Stimulated activated CD4-positive, alpha-beta T cell treated with anti-CD3 and anti-CD28 coated beads, Interleukin-4, amount 100 ng/mL, for 1 hour (primary cell): ENCODE data around the gene ZNF648.
"Not testable (repeated sequence)": the region's sequence is repeated elsewhere in the genome, so short reads cannot be mapped to it uniquely, and the experiment has no call there.

Experiments
- DNase-seq: peaks from one replicate; pipeline ENCODE4 v3.0.0-alpha.2; 2020

Gene ZNF648

DNA sequence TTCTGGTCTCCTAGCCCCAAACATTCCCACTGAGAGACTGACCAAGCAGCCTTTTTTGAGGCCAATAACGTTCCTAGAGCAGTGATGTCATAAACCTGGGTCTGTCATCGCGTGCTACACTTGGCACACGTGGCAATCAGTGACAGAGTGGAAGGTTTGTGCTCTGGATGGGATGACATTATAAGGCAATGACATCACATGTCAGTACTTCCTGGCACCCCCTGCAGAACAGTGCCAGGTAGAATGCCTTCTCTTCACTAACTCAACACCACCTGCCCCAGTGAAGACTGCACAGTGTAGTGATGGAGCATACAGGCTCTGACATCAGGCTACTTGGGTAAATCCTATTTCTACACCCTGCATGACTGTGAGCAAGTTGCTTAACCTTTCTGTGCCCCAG lies 5.4 kb upstream of the ZNF648 start:
- DNase-seq, result no peak

DNA sequence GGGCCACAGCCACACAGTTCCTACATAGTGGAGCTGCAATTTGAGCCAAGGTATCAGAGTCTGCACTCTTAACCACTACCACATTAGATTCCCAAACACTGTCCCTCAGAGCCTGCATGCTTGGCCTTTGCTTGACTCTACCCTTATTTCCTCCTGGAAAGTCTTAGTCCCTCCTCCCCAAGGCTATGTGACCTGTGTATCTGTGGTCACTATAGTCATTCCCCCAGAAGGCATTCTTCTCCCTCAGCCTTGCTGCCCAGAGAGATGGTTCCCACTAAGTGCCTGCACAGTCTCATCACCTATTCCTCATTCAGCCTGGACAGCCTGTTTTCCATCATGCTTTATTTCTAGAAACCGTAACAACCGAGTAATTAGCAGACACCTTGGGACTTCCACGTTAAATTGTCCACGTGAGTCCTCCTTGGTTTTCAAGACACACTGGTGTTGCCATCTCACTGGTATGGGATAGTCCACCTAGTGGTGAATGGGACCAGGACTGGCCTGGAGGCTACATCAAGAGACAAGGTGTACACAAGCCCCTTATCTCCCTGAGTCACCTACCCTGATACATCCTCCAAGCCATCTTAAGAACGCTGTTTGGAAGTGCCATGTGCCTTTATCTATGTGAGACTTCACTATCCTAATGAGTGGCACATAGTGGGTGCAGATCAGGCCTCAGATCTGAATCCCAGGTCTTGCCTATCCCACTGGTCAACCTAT lies 3.8 kb upstream of the ZNF648 start:
- no peak for DNase-seq

DNA sequence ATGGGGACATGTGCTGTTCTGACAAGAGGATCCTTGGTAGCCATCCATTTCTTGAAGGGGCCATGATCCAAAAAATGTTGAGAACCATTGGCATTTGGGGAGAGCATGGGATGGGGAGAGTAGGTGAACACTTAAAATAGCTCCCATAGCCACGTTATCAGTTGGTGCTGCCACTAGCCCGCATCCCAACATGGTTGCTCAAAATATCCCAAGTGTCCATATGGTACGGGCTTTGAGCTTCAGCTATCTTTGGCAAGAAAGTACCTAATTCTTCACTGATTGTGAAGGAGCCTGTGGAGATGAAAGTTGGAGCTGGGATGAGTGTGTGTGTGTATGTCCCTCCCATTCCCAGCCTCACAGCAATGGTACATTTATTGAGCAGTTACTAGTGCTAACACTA lies 3.1 kb upstream of the ZNF648 start:
- DNase-seq, result no peak

GRCh38 chr1:182062223-182062622 lies 711 bp upstream of the ZNF648 start:
- DNase-seq, result no peak

DNA sequence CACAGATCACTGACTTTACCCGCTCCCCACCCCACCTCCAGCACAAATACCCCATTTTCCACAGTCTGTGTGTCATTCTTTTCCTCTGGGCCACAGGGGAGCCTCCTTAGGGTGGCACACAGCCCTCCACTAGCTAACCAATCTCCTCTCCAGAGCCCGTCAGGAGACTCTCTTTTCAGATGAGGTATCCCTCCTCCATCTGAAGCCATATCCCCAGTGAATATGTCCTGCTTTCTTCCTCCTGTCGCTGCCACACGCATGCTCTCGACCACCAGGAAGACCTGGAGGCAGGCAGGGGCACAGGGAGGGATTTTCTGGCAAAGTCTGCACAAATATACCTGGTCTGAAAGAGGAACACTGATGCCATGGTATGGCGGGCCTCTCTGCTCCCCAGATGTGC lies 635 bp downstream of the ZNF648 start:
- DNase-seq, result no peak

DNA sequence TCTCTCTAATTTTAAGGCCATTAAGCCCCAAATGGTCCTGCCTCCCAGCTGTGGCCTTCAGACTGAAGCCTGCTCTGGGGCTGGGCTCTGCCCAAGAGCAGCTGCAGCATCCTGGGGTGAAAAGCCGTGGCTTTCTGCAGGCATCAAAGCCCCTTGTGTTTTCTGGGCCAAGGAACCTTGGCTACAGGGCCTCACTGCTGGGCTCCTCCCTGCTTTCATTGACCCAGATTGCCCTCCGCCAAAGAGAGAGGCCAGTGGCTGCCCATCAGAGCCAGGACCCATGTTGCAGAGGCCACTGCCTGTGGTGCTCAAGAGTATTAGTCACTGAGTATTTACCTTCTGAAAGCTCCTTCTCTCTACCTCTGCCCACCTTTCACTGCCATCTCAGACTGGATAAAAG lies 1.6 kb downstream of the ZNF648 start:
- no peak for DNase-seq

DNA sequence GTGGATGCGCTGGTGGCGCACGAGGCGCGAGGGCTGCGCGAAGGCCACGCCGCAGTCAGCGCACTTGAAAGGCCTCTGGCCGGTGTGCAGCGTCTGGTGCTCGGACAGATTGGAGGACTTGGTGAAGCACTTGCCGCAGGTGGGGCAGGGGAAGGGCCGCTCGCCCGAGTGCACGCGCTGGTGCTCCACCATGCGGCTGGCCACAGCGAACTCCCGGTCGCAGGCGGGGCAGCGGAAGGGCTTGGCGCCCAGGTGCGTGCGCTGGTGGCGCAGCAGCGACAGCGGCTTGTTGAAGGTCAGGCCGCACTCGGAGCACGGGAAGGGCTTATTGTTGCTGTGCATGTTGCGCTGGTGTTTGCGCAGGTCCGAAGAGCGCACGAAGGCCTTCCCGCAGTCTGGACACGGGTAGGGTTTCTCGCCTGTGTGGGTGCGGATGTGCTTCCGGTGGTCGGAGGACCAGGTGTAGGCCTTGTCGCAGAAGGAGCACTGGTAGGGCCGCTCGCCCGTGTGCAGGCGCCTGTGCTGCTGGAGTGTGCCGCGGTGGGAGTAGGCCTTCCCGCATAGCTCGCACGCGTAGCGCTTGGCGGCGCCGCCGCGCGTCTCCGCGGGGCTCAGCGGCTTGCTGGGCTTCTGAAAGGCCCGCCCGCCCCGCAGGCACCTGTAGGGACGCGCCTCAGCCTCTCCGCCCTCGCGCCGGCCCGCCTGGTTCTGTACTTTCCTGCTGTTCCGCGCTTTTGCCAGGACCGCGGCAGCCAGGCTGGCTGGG lies 4.7 kb downstream of the ZNF648 start:
- no peak for DNase-seq

GRCh38 chr1:182054698-182055326 lies 6.7 kb downstream of the ZNF648 start:
- DNase-seq, result peak; percentile 48

DNA sequence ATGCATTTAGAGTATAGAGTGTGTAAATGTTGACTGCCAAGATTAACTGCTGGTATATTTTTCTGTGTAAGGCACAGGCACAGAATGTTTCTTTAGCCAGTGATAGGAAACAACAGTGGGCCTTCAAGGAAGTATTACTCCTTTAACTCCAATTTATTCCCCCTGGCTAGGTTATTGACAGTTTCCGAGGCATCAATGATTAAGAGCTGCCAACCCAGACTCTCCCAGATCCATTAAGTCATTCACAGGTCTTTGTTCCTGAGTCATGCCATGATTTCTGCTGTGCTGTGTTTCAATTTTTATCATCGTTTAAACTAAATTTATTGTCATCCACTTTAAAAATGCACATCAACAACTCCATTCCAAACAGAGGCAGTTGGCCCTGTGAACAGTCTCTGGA lies 9.2 kb downstream of the ZNF648 start:
- DNase-seq, result no peak

DNA sequence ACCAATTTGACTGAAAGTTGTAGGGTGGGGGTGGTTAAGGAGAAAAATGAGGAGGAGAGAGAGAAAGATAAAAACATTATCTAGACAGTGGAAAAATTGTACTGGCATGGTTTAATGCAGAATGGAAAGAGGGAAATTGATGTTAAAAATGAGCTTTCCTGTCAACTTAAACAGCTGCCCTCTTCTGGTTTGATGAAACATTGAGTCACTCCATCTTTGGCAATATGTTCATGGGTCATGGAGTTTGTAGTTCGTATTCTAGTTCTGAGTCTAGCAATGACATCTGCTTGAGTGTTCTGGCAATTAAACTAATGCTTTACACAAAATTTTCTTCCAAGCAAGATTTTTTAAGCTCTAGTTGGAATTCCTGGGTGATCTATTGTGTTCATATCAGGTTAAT lies 9.6 kb downstream of the ZNF648 start:
- no peak for DNase-seq

DNA sequence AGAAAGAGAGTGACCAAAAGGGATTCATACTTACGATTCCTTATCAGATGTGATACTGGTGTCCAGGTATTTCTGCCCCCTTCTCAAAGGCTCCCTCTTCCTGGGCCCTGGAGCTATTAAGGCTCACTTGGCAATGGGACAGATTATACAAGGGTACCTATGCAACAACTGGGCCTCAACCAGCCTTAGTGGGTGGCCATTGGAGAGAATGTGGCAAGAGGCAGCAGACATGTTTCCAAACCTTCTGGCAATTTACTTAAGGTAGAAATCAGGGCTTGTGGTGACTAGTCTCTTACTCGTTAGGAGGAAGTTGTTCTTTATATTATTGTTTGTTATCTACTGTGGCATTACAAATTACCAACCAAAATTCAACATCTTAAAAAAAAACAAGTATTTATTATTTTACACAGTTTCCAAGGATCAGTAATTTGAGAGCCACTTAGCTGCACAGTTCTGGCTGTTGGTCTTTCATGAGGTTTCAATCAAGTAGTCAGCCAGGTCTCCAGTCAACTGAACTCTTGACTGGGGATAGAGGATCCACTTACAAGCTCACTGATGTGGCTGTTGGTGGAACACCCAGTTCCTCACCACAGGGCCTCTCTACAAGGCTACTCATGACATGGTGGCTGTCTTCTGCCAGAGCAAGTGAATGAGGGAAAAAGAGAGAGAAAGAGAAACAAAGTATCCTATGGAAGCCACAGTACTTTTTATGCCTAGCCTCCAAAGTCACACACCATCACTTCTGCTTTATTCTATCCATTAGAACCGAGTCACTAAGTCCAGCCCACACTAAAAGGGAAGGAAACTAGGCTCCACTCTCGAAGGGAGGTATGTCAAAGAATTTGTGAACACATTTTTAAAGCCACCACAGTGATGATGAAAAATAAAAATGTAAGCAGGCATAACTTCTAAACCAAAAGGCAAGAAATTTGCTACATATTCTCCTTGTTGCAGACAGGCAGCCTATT lies 10.7 kb downstream of the ZNF648 start:
- no peak for DNase-seq

DNA sequence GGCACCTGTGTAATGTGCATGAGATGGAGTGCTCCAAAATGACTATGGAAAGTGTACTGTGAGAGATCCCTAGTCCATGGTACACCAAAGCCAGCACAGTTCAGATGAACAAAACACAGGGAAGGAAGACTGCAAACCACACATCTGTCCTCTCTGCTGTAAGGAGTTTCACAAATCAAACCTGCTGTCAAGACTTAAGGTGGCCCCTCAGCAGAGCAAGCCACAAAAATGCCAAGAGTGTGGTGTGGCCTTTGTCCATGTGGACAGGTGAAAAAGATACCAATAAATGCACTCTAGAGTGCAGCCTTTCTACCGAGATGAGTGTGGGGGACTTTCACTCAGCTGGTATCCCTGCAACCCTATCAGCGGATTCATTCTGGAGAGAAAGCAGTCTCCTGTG lies 12.9 kb downstream of the ZNF648 start:
- DNase-seq, result no peak

DNA sequence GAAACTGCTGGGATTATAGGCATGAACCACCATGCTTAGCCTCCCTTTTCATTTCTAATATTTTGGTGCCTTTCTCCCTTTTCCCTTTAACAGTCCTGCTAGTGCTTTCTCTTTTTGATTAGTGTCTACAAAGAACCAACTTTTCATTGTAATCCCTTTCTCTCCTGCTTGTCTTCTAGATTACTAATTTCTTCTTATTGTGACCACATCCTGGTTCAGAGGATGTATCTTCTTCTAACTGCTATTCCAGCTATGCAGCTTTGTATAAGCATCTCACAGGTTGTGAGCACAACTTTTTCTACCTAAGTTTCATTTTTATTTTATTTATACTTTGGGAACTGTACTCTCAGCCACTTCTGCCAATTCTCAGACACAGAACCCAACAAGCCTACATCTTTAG lies 14.7 kb downstream of the ZNF648 start:
- no peak for DNase-seq

DNA sequence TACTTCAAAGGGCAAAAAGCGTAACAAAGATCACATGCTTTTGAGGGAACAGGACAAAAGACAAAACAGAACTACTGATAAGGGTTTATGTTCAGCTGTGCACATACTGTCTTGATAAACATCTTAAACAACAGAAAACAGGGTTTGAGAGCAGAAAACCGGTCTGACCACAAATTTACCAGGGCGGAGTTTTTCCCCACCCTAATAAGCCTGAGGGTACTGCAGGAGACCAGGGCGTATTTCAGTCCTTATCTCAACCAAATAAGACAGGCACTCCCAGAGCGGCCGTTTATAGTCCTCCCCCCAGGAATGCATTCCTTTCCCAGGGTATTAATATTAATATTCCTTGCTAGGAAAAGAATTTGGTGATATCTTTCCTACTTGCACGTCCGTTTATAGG lies 16.0 kb downstream of the ZNF648 start:
- DNase-seq, result not testable (repeated sequence)

- DNase-seq, result no peak
These were observed 19.9 kb downstream of the ZNF648 start for GRCh38 chr1:182041615-182042014.

GRCh38 chr1:182038220-182038619 lies 23.3 kb downstream of the ZNF648 start:
- DNase-seq, result no peak

GRCh38 chr1:182035097-182035770 lies 26.3 kb downstream of the ZNF648 start:
- peak; percentile 10 for DNase-seq

- no peak for DNase-seq
These were observed 29.3 kb downstream of the ZNF648 start for GRCh38 chr1:182032251-182032650.

GRCh38 chr1:182029379-182030331 lies 31.9 kb downstream of the ZNF648 start:
- DNase-seq, result peak; percentile 97

DNA sequence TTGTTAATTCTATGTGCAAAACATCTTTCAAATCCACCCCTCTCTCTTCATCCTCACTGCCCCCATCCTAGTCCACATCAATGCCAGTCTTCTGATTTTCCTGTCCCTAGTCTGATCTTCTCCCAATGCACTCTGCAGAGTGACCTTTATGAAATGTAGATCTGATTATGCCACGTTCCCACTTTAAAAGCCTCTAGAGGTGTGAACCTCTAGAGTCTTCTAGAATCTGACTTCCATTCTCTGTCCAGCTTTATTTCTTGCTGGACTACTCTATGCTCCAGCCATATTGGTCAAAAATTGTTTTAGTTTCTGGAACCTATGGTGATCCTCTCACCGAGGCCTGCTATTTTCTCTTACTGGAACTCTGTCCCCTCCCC lies 32.5 kb downstream of the ZNF648 start:
- DNase-seq, result no peak

- DNase-seq, result no peak
These were observed 46.2 kb downstream of the ZNF648 start for GRCh38 chr1:182015360-182015759.
